H9 (cell line): ENCODE results near the gene FCER1G. TPM values are rescaled to one million over a fixed set of nuclear protein-coding genes. Genes with fewer than 3 reads are reported as not detected.

ENCODE experiments used
- DNase-seq: peaks from one replicate; pipeline ENCODE4 v3.0.0-alpha.2; 2017
- H2AFZ ChIP-seq: one replicate; pipeline ENCODE4 v1.6.1; 2013; ENCODE audit warnings: mild to moderate bottlenecking, low read length, control low read depth, moderate library complexity
- H2AK5ac ChIP-seq: 2 replicates; pipeline ENCODE4 v1.6.1; 2013; ENCODE audit warnings: low read length, control low read depth, mixed read lengths; ENCODE audit not compliant: insufficient read length
- H2BK120ac ChIP-seq: one replicate; pipeline ENCODE4 v1.6.1; 2013; ENCODE audit warnings: low read depth, mild to moderate bottlenecking, low read length, control low read depth, inconsistent platforms; ENCODE audit not compliant: poor library complexity, severe bottlenecking
- H2BK12ac ChIP-seq: 2 replicates; pipeline ENCODE4 v1.6.1; 2013; ENCODE audit warnings: low read length, control low read depth, mixed read lengths, low read depth; ENCODE audit not compliant: insufficient read length
- H2BK15ac ChIP-seq: 2 replicates; pipeline ENCODE4 v1.6.1; 2013; ENCODE audit warnings: low read depth, low read length, control low read depth
- H2BK20ac ChIP-seq: one replicate; pipeline ENCODE4 v1.6.1; 2013; ENCODE audit warnings: low read depth, mild to moderate bottlenecking, low read length, control low read depth, inconsistent platforms; ENCODE audit not compliant: poor library complexity, severe bottlenecking
- H2BK5ac ChIP-seq: 2 replicates; pipeline ENCODE4 v1.6.1; 2013; ENCODE audit warnings: low read length, control low read depth, mixed read lengths; ENCODE audit not compliant: insufficient read length
- H3K14ac ChIP-seq: 2 replicates; pipeline ENCODE4 v1.6.1; 2013; ENCODE audit warnings: low read length, control low read depth; ENCODE audit not compliant: insufficient read depth
- H3K18ac ChIP-seq: 2 replicates; pipeline ENCODE4 v1.6.1; 2013; ENCODE audit warnings: low read depth, mild to moderate bottlenecking, mixed read lengths, low read length, control low read depth; ENCODE audit not compliant: insufficient read length
- H3K23ac ChIP-seq: 2 replicates; pipeline ENCODE4 v1.6.1; 2013; ENCODE audit warnings: low read length, control low read depth, mixed read lengths, low read depth; ENCODE audit not compliant: insufficient read length
- H3K23me2 ChIP-seq: 2 replicates; pipeline ENCODE4 v1.6.1; 2013; ENCODE audit warnings: low read depth, mild to moderate bottlenecking, mixed read lengths, low read length, control low read depth; ENCODE audit not compliant: insufficient read length, poor library complexity, severe bottlenecking
- H3K27ac ChIP-seq: 2 replicates; pipeline ENCODE4 v1.5.1; 2013; ENCODE audit warnings: low read length, control low read depth, mixed read lengths, low read depth; ENCODE audit not compliant: insufficient read length
- H3K27me3 ChIP-seq: 2 replicates; pipeline ENCODE4 v1.6.1; 2013; ENCODE audit warnings: low read length, control low read depth, inconsistent platforms; ENCODE audit not compliant: insufficient read depth
- H3K4ac ChIP-seq: 2 replicates; pipeline ENCODE4 v1.6.1; 2013; ENCODE audit warnings: low read depth, mild to moderate bottlenecking, control low read depth, inconsistent platforms, low read length, moderate library complexity
- H3K4me1 ChIP-seq: 2 replicates; pipeline ENCODE4 v1.6.1; 2013; ENCODE audit warnings: low read length, control low read depth, inconsistent platforms; ENCODE audit not compliant: insufficient read depth
- H3K4me2 ChIP-seq: 2 replicates; pipeline ENCODE4 v1.6.1; 2013; ENCODE audit warnings: low read length, control low read depth, mixed read lengths; ENCODE audit not compliant: insufficient read length, insufficient read depth
- H3K56ac ChIP-seq: 2 replicates; pipeline ENCODE4 v1.6.1; 2013; ENCODE audit warnings: low read depth, mild to moderate bottlenecking, mixed read lengths, low read length, control low read depth; ENCODE audit not compliant: insufficient read length
- H3K79me1 ChIP-seq: 2 replicates; pipeline ENCODE4 v1.6.1; 2013; ENCODE audit warnings: low read depth, mild to moderate bottlenecking, moderate library complexity, low read length, control low read depth, inconsistent platforms; ENCODE audit not compliant: insufficient read depth, poor library complexity, severe bottlenecking
- H3K79me2 ChIP-seq: 2 replicates; pipeline ENCODE4 v1.6.1; 2013; ENCODE audit warnings: low read length, control low read depth, inconsistent platforms; ENCODE audit not compliant: insufficient read depth
- H3K9ac ChIP-seq: 2 replicates; pipeline ENCODE4 v1.6.1; 2013; ENCODE audit warnings: low read length, control low read depth, mixed read lengths; ENCODE audit not compliant: insufficient read length; ENCODE audit errors: extremely low read depth
- H3K9me3 ChIP-seq: one replicate; pipeline ENCODE4 v1.6.1; 2013; ENCODE audit warnings: low read depth, low read length, inconsistent platforms; ENCODE audit not compliant: control insufficient read depth
- H3T11ph ChIP-seq: one replicate; pipeline ENCODE4 v1.6.1; 2013; ENCODE audit warnings: mild to moderate bottlenecking, low read length, control low read depth, inconsistent platforms
- H4K20me1 ChIP-seq: one replicate; pipeline ENCODE4 v1.6.1; 2013; ENCODE audit not compliant: control insufficient read depth, insufficient read length, insufficient read depth
- H4K5ac ChIP-seq: 2 replicates; pipeline ENCODE4 v1.6.1; 2013; ENCODE audit warnings: low read depth, mild to moderate bottlenecking, mixed read lengths, low read length, control low read depth; ENCODE audit not compliant: insufficient read length
- H4K8ac ChIP-seq: replicated peaks from 2 replicates; pipeline ENCODE4 v1.6.1; 2013; ENCODE audit warnings: low read length, control low read depth, mixed read lengths, low read depth; ENCODE audit not compliant: insufficient read length
- H4K91ac ChIP-seq: 2 replicates; pipeline ENCODE4 v1.6.1; 2013; ENCODE audit warnings: low read depth, mild to moderate bottlenecking, moderate library complexity, mixed read lengths, low read length, control low read depth; ENCODE audit not compliant: insufficient read length
- H3K27ac Mint-ChIP-seq, 3 experiments: 2 replicates in 2 of 3; 3 replicates in 1 of 3; pipeline ENCODE4 v1.8.0; 2020 to 2021; ENCODE audit warnings: mixed read lengths in 3 of 3, mild to moderate bottlenecking in 1 of 3, moderate library complexity in 1 of 3
- H3K27me3 Mint-ChIP-seq: 2 replicates; pipeline ENCODE4 v1.8.0; 2021; ENCODE audit warnings: low read depth, mild to moderate bottlenecking, moderate library complexity, mixed read lengths
- H3K36me3 Mint-ChIP-seq, 3 experiments: 2 replicates in 2 of 3; 3 replicates in 1 of 3; pipeline ENCODE4 v1.8.0; 2020 to 2021; ENCODE audit warnings: low read depth in 3 of 3, mixed read lengths in 3 of 3; ENCODE audit not compliant: insufficient read depth in 1 of 3
- H3K4me1 Mint-ChIP-seq, 2 experiments: 2 replicates each; pipeline ENCODE4 v1.8.0; 2020; ENCODE audit warnings: mixed read lengths in 2 of 2
- H3K4me3 Mint-ChIP-seq, 2 experiments: 2 replicates in 1 of 2; 3 replicates in 1 of 2; pipeline ENCODE4 v1.8.0; 2020 to 2021; ENCODE audit warnings: mild to moderate bottlenecking in 2 of 2, mixed read lengths in 2 of 2, moderate library complexity in 1 of 2
- H3K9me3 Mint-ChIP-seq, 2 experiments: 2 replicates in 1 of 2; 3 replicates in 1 of 2; pipeline ENCODE4 v1.8.0; 2020; ENCODE audit warnings: mild to moderate bottlenecking in 2 of 2, mixed read lengths in 2 of 2, moderate library complexity in 1 of 2
- whole genome bisulfite sequencing: extraction: QIAGEN DNeasy Blood & Tissue Kit; methylation state at CpG from one replicate; pipeline ENCODE4 v1.1.7; 2013; ENCODE audit warnings: missing lambda C conversion rate, low lambda C conversion rate, mixed read lengths; ENCODE audit not compliant: insufficient read length; ENCODE audit errors: extremely low coverage; 5-methylcytosine and 5-hydroxymethylcytosine counted together
- total RNA-seq: library from RNA; stranded (reverse); gene quantifications from 2 replicates; pipeline ENCODE4 v1.2.1, GENCODE V29; 2021
- TF ChIP-seq, protein P1 (sequence below): fragments of 200-600 bp; sonication (generic); conservative IDR thresholded peaks from 3 replicates; pipeline ENCODE4 v1.8.0; 2021; ENCODE audit warnings: antibody characterized with exemption, mild to moderate bottlenecking

Gene FCER1G
- total RNA-seq, 1 experiment from 2014 or later = 0.90 TPM

DNA sequence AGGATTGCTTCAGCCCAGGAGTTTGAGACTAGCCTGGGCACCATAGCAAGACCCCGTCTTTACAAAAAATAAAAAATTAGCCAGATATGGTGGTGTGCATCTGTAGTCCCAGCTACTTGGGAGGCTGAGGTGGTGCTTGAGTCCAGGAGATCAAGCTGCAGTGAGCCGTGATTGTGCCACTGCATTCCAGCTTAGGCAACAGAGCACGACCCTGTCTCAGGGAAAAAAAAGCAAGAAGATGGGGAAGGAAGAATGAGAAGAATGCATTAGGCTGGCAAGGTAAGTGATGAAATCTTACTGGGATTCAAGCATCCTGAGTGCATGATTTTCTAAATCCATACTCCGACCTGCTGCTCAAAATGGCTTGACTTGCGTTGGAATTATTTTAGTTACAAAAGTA is 50.2 kb downstream of the FCER1G start:
- H4K8ac ChIP-seq = no peak overlapping the region
- H3K79me2 ChIP-seq = no peaks in the 10 kb centered on the region
- H3K27ac Mint-ChIP-seq = no peak overlapping the region
- H3K9me3 Mint-ChIP-seq = no peaks in the 10 kb centered on the region
- H3K9ac ChIP-seq = no peak overlapping the region
- peaks cover 29% of the 10 kb centered on the region for H3K27me3 Mint-ChIP-seq
- H2BK20ac ChIP-seq = no peak overlapping the region
- TF ChIP-seq, protein P1, sequence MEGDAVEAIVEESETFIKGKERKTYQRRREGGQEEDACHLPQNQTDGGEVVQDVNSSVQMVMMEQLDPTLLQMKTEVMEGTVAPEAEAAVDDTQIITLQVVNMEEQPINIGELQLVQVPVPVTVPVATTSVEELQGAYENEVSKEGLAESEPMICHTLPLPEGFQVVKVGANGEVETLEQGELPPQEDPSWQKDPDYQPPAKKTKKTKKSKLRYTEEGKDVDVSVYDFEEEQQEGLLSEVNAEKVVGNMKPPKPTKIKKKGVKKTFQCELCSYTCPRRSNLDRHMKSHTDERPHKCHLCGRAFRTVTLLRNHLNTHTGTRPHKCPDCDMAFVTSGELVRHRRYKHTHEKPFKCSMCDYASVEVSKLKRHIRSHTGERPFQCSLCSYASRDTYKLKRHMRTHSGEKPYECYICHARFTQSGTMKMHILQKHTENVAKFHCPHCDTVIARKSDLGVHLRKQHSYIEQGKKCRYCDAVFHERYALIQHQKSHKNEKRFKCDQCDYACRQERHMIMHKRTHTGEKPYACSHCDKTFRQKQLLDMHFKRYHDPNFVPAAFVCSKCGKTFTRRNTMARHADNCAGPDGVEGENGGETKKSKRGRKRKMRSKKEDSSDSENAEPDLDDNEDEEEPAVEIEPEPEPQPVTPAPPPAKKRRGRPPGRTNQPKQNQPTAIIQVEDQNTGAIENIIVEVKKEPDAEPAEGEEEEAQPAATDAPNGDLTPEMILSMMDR = no peak
- H3K56ac ChIP-seq = no peak overlapping the region
- H3K27ac ChIP-seq = no peak overlapping the region
- no peak overlapping the region for H3K4me2 ChIP-seq
- H2AFZ ChIP-seq = no peak overlapping the region
- peaks cover 5% of the 10 kb centered on the region; the same call in 1 of the 2 replicates for H3K4me1 ChIP-seq
- WGBS = no CpG with 5 or more reads among the region's 5 CpGs
- no peaks in the 10 kb centered on the region; the same call in 1 of the 2 replicates for H3K27me3 ChIP-seq
- no peak overlapping the region for H2BK5ac ChIP-seq
- H3K4ac ChIP-seq = no peak overlapping the region
- H3K14ac ChIP-seq = no peak overlapping the region
- no peak overlapping the region for H4K5ac ChIP-seq
- no peaks in the 10 kb centered on the region for H3K9me3 ChIP-seq
- H3T11ph ChIP-seq = no peak overlapping the region
- H3K4me1 Mint-ChIP-seq = peaks cover 22 to 30% of the 10 kb centered on the region in 2 experiments
- no peaks in the 10 kb centered on the region for H4K20me1 ChIP-seq
- H3K36me3 Mint-ChIP-seq = no peaks in the 10 kb centered on the region
- no peak overlapping the region for H3K23ac ChIP-seq
- no peak overlapping the region for H2BK15ac ChIP-seq
- H3K23me2 ChIP-seq = no peaks in the 10 kb centered on the region
- H4K91ac ChIP-seq = no peak overlapping the region
- H2BK12ac ChIP-seq = no peak overlapping the region
- no peak overlapping the region for H2AK5ac ChIP-seq
- H3K18ac ChIP-seq = no peak overlapping the region
- no peak overlapping the region for H2BK120ac ChIP-seq
- no peaks in the 10 kb centered on the region for H3K79me1 ChIP-seq
- no peak overlapping the region; a peak in 1 of 5 replicates for H3K4me3 Mint-ChIP-seq
- DNase-seq = no peak
